Upper lobe of left lung (tissue), 4 donors: ENCODE data around the gene GLRX.

Experiments
- CTCF ChIP-seq, 6 experiments: fragments of 450-650 bp in 4 of 6; fragments of 200-600 bp in 2 of 6; sonication (generic) in 2 of 6; IDR thresholded peaks; one replicate each; pipeline ENCODE4 v1.5.1; 2016 to 2019; ENCODE audit warnings: antibody characterized with exemption in 6 of 6
- EP300 ChIP-seq, 4 donors: sonication (generic); formaldehyde crosslinking; IDR thresholded peaks; one replicate each; pipeline ENCODE4 v1.5.1; 2017; ENCODE audit warnings: antibody characterized with exemption in 4 of 4, control low read depth in 2 of 4
- POLR2A ChIP-seq, 4 donors: fragments of 450-650 bp; IDR thresholded peaks; one replicate each; pipeline ENCODE4 v1.5.1; 2016 to 2017; ENCODE audit warnings: antibody characterized with exemption in 4 of 4, mild to moderate bottlenecking in 2 of 4

DNA sequence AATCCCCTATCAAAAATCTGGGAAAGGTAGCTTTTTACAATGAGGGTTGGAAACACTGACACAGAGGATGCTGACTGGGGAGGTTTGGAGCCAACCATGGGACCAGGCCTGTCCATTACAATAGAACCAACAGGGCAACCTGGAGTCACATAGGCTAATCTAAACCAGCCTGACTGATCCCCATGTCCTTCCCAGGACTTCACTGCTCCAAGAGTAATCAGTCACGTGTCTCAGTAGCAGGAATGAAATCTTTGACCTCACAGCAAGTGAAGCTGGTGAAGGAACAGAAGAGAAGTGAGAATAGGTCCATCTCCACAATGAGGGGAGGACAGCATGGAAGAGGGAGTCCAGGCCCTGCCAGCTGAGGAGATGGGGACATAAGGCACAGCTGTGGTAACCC, 16.0 kb upstream of the GLRX start:
- TF ChIP-seq CTCF (IDR thresholded peaks at IDR 0.05) (no peak), POLR2A (IDR thresholded peaks at IDR 0.05) (no peak), EP300 (IDR thresholded peaks at IDR 0.05) (no peak)
